Peyer's patch (tissue), 4 donors: Measurements from ENCODE around the gene STX1A.

Source experiments
- POLR2A ChIP-seq, 2 donors: fragments of 450-650 bp; IDR thresholded peaks; one replicate each; pipeline ENCODE4 v1.5.1; 2017; ENCODE audit warnings: antibody characterized with exemption in 2 of 2, mild to moderate bottlenecking in 2 of 2, moderate library complexity in 2 of 2
- TF ChIP-seq, protein P1 (sequence below), 6 experiments: fragments of 450-650 bp in 4 of 6; fragments of 200-600 bp in 2 of 6; sonication (generic) in 1 of 6; IDR thresholded peaks; one replicate each; pipeline ENCODE4 v1.5.1; 2017 to 2019; ENCODE audit warnings: antibody characterized with exemption in 6 of 6, mild to moderate bottlenecking in 3 of 6, moderate library complexity in 1 of 6

DNA sequence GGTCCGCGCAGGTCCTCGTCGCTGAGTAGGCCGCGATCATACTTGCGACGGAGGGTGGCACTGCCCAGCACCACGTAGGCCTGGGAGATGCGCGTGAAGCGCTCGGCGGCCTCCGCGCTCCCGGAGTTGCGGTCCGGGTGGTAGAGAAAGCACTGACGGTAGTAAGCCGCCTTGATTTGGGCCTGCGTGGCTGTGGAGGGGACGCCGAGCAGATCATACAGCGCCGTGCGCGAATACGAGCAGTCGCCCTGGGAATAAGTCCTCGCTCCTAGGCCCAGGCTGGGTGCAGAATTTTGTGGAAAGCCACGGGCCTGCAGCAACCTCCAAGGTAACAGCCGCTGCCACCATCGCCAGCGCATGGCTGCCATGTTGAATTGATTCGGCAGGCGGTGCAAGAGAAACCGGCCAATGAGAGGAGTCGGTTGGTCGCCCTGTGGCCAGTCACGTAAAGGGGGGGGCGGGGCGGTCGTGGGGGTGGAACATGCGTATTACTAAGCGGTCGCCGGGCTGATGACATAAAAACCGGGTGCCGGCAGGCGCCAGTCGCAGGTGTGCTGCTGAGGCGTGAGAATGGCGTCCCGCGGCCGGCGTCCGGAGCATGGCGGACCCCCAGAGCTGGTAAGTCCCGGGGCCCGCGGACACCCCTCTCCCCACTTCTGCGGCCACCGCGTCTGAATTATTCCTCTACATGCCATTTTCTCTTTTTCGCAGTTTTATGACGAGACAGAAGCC lies 36.2 kb downstream of the STX1A start, which contains the start of the genes BUD23 and DNAJC30:
- TF ChIP-seq, protein P1, sequence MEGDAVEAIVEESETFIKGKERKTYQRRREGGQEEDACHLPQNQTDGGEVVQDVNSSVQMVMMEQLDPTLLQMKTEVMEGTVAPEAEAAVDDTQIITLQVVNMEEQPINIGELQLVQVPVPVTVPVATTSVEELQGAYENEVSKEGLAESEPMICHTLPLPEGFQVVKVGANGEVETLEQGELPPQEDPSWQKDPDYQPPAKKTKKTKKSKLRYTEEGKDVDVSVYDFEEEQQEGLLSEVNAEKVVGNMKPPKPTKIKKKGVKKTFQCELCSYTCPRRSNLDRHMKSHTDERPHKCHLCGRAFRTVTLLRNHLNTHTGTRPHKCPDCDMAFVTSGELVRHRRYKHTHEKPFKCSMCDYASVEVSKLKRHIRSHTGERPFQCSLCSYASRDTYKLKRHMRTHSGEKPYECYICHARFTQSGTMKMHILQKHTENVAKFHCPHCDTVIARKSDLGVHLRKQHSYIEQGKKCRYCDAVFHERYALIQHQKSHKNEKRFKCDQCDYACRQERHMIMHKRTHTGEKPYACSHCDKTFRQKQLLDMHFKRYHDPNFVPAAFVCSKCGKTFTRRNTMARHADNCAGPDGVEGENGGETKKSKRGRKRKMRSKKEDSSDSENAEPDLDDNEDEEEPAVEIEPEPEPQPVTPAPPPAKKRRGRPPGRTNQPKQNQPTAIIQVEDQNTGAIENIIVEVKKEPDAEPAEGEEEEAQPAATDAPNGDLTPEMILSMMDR (IDR thresholded peaks at IDR 0.05): peak in 3 of 6 experiments; percentile 8 to 30 (median 21)
- TF ChIP-seq POLR2A (IDR thresholded peaks at IDR 0.05): peak; percentile 62 to 72
